ENCODE data around the gene TMPRSS4.

DNA sequence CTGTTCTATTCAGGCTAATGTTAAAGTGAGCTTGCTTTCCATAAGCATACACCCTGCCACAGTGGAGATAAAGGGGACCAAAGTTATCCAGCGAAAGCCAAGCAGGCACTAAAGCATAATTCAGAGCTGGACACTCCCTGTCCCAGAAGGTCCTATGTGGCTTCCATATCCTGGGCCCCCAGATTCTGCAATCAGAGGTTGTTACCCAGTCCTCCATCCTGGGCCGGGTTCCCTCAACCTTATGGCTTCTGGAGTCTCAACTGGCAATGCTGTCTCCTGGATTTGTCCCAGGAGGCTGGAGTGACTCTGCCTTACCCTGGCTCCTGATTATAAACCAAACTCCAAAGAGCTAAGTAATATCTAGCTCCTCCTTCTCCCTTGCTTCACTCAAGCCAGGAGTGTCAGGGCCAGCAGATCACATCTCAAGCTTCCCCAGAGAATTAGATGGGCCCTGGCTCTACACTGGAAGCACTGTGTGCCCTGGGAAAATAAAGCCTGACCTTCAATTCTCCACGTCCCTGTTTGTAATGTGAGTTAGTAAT, 23.9 kb downstream of the TMPRSS4 start:
- TF ChIP-seq EZH2 (IDR thresholded peaks at IDR 0.05; ENCODE audit: borderline replicate concordance, low read length), result no peak
- TF ChIP-seq, protein P1, sequence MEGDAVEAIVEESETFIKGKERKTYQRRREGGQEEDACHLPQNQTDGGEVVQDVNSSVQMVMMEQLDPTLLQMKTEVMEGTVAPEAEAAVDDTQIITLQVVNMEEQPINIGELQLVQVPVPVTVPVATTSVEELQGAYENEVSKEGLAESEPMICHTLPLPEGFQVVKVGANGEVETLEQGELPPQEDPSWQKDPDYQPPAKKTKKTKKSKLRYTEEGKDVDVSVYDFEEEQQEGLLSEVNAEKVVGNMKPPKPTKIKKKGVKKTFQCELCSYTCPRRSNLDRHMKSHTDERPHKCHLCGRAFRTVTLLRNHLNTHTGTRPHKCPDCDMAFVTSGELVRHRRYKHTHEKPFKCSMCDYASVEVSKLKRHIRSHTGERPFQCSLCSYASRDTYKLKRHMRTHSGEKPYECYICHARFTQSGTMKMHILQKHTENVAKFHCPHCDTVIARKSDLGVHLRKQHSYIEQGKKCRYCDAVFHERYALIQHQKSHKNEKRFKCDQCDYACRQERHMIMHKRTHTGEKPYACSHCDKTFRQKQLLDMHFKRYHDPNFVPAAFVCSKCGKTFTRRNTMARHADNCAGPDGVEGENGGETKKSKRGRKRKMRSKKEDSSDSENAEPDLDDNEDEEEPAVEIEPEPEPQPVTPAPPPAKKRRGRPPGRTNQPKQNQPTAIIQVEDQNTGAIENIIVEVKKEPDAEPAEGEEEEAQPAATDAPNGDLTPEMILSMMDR (IDR thresholded peaks at IDR 0.05; ENCODE audit: low read length), result no peak
